Activated naive CD4-positive, alpha-beta T cell treated with anti-CD3 and anti-CD28 coated beads, Interleukin-2, amount 50 U/mL, for 72 hours (primary cell): ENCODE data around the gene RSAD1. TPM values are rescaled to one million over a fixed set of nuclear protein-coding genes. Genes with fewer than 3 reads are reported as not detected.

Experiments used
- ATAC-seq, 2 donors: fragments of 150-1000 bp; cut with Tn5 transposase; 2 replicates each; pipeline ENCODE4 v1.10.0; 2021; ENCODE audit warnings: mild to moderate bottlenecking in 2 of 2, moderate library complexity in 2 of 2
- DNase-seq, 2 donors: peaks; one replicate each; pipeline ENCODE4 v3.0.0; 2021 to 2022; ENCODE audit warnings: low spot score in 2 of 2
- H3K27ac Mint-ChIP-seq, 2 donors: one replicate each; pipeline ENCODE4 v1.8.0; 2022; ENCODE audit warnings: mild to moderate bottlenecking in 2 of 2, mixed read lengths in 2 of 2
- H3K36me3 Mint-ChIP-seq, 2 donors: one replicate each; pipeline ENCODE4 v1.8.0; 2022; ENCODE audit warnings: mixed read lengths in 2 of 2
- H3K9me3 Mint-ChIP-seq, 2 donors: one replicate each; pipeline ENCODE4 v1.8.0; 2022; ENCODE audit warnings: mixed read lengths in 2 of 2
- total RNA-seq, 2 donors: library from RNA; stranded (reverse); gene quantifications; one replicate each; pipeline ENCODE4 v1.2.3, GENCODE V29; 2022

Gene RSAD1
- total RNA-seq, 2 donors from 2014 or later = 24.4 to 51.0 TPM

- peak overlapping the region; percentile 30 to 95 for H3K27ac Mint-ChIP-seq
- no peaks in the 10 kb centered on the region for H3K9me3 Mint-ChIP-seq
- ATAC-seq = peak; percentile 32 to 41
- peak in 1 of 2 donors; percentile 57 for DNase-seq
- H3K36me3 Mint-ChIP-seq = no peaks in the 10 kb centered on the region
Observed at GRCh38 chr17:50479522-50480141, 972 bp downstream of the RSAD1 start.

DNA sequence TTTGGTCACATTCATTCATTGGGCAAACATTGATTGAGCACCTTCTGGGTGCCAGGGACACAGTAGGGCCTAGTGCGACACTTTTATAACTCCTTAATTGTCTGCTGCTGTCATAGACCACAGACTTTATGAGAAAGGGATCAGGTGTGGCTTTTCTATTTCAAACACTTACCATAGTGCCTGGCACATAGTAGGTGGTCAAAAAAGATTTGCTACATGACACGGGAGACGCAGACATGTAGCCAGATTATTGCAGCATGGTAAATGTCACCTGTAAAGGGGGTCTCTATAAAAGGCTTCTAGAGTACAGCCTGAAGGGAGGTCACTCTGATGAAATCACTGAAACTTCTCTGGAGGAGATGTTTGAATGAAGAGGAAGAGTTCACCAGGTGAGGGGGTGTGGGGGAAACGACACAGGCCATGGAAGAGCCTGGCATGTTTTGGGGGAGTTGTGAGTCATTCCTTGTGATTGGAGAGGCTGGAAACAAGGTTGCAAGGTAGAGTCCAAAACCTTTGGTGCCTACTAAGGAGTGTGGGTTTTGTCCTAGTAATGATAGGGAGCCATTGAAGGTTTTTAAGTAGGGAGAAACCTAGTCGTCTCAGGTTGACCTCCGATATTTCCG is 1.6 kb downstream of the RSAD1 start:
- H3K27ac Mint-ChIP-seq = peak overlapping the region in 1 of 2 donors; percentile 95
- H3K9me3 Mint-ChIP-seq = no peaks in the 10 kb centered on the region
- ATAC-seq (no peak), DNase-seq (no peak)
- peaks cover 0 to 2% of the 10 kb centered on the region in 2 donors for H3K36me3 Mint-ChIP-seq

DNA sequence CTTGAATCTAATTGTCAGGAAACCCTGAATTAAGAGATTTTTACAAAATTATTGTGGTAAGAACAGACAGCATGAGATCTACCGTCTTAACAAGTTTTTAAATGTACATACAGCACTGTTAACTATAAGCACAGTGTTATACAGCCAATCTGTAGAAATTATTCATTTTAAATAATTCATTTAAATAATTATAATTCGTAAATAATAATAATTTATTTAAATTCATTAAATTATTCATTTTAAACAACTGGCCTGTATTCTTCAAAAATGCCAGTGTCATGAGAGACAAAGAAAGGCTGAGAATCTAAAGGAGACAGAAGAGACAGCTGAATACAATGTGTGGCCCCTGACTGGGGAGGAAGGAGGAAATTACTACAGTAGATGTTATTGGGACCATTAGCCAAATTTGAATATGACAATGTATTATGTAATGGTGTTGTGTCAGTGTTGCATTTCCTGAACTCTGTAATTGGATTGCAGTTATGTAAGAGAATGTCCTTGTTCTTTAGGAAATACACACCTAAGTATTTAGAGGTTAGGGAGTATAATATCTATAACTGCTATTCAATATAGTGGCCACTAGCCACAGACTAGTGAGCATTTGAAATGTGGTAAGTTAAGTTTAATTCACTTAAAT is 2.3 kb downstream of the RSAD1 start:
- no peak for DNase-seq
- Mint-ChIP-seq H3K27ac (no peak overlapping the region), H3K36me3 (peaks cover 0 to 6% of the 10 kb centered on the region in 2 donors), H3K9me3 (no peaks in the 10 kb centered on the region)
- no peak for ATAC-seq

- DNase-seq (no peak), ATAC-seq (no peak)
- Mint-ChIP-seq H3K36me3 (peaks cover 0 to 6% of the 10 kb centered on the region in 2 donors), H3K27ac (no peak overlapping the region), H3K9me3 (no peaks in the 10 kb centered on the region)
Observed at GRCh38 chr17:50481648-50482047, 3.0 kb downstream of the RSAD1 start.

DNA sequence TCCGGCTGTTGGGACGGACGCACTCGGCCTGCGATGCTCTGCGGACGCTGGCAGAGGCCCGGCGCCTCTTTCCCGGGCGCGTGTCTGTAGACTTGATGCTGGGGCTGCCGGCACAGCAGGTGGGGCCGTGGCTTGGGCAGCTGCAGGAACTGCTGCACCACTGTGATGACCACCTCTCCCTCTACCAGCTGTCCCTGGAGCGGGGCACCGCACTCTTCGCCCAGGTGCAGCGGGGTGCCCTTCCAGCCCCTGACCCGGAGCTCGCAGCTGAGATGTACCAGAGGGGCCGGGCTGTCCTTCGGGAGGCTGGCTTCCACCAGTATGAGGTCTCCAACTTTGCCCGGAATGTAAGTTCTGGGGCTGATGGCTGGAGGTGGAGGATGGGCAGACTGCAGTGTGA is 3.5 kb downstream of the RSAD1 start:
- ATAC-seq (no peak), DNase-seq (no peak)
- Mint-ChIP-seq H3K9me3 (no peaks in the 10 kb centered on the region), H3K27ac (peak overlapping the region in 1 of 2 donors; percentile 55), H3K36me3 (peaks cover 0 to 6% of the 10 kb centered on the region in 2 donors)

- ATAC-seq (peak; percentile 40 to 51), DNase-seq (peak; percentile 82 to 88)
- peaks cover 0 to 6% of the 10 kb centered on the region in 2 donors for H3K36me3 Mint-ChIP-seq
- H3K9me3 Mint-ChIP-seq = no peaks in the 10 kb centered on the region
- H3K27ac Mint-ChIP-seq = peak overlapping the region in 1 of 2 donors; percentile 55
Observed at GRCh38 chr17:50482516-50482915, 3.9 kb downstream of the RSAD1 start.

DNA sequence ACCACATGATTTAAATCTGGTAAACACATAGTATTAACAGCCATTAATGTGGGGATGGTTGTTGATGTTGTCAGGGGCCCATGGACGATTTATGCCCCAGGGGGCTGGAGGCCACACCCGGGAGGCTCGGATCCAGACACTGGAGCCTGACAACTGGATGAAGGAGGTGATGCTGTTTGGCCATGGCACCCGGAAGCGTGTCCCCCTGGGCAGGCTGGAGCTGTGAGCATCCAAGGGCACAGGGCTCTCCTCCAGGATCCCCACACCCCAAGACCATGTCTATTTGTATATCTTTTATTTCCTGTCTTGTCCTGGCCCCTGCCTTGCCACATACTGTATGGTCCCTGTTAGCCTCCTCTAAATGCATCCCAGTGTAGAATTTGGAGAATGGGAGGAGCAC is 4.6 kb downstream of the RSAD1 start:
- DNase-seq (no peak), ATAC-seq (no peak)
- H3K9me3 Mint-ChIP-seq = no peaks in the 10 kb centered on the region
- peaks cover 0 to 6% of the 10 kb centered on the region in 2 donors for H3K36me3 Mint-ChIP-seq
- H3K27ac Mint-ChIP-seq = no peak overlapping the region

DNA sequence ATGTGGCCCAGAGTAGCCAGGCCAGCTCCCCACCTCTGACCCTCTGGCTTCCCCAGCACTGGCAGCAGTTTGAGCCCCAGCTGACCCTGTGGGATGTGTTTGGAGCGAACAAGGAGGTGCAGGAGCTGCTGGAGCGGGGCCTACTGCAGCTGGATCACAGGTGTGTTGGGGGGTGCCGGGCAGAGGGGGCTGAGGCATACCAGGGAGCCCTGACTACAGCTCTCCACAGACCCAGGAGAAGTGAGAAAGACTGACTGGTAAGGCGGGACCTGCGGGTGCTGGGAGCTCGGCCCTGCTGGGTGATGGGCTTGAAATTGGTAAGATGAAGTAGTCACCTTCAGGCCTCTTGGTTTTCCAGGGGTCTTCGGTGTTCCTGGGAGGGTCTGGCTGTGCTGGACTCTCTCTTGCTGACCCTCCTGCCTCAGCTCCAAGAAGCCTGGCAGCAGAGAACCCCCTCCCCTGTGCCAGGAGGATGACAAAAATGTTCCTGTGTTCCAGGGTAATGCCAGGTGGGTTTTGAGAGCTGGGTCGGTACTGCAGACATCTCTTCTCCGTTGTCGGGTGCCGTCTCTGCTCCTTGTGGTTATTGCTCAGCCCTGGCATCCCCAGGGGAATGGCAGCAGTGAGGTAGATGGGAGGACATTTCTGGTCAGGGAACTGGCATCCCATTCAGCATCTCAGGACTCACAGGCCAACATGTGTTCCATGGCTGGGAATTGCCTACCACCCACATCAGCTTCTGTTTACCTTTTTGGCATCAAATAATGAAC is 5.9 kb downstream of the RSAD1 start:
- Mint-ChIP-seq H3K9me3 (no peaks in the 10 kb centered on the region), H3K36me3 (peaks cover 0 to 6% of the 10 kb centered on the region in 2 donors), H3K27ac (peak overlapping the region; percentile 4 to 47)
- ATAC-seq (no peak), DNase-seq (no peak)

- DNase-seq (no peak), ATAC-seq (peak; percentile 58 to 92)
- no peak overlapping the region for H3K27ac Mint-ChIP-seq
- peaks cover 0 to 6% of the 10 kb centered on the region in 2 donors for H3K36me3 Mint-ChIP-seq
- H3K9me3 Mint-ChIP-seq = no peaks in the 10 kb centered on the region
Observed at GRCh38 chr17:50487213-50488096, 8.8 kb downstream of the RSAD1 start.

GRCh38 chr17:50488880-50489279 is 10.2 kb downstream of the RSAD1 start:
- Mint-ChIP-seq H3K27ac (no peak overlapping the region), H3K9me3 (no peaks in the 10 kb centered on the region), H3K36me3 (peaks cover 0 to 6% of the 10 kb centered on the region in 2 donors)
- ATAC-seq (no peak), DNase-seq (no peak)

- ATAC-seq (no peak), DNase-seq (no peak)
- Mint-ChIP-seq H3K27ac (no peak overlapping the region), H3K36me3 (no peaks in the 10 kb centered on the region), H3K9me3 (no peaks in the 10 kb centered on the region)
Observed at GRCh38 chr17:50491505-50491904, 12.8 kb downstream of the RSAD1 start.

DNA sequence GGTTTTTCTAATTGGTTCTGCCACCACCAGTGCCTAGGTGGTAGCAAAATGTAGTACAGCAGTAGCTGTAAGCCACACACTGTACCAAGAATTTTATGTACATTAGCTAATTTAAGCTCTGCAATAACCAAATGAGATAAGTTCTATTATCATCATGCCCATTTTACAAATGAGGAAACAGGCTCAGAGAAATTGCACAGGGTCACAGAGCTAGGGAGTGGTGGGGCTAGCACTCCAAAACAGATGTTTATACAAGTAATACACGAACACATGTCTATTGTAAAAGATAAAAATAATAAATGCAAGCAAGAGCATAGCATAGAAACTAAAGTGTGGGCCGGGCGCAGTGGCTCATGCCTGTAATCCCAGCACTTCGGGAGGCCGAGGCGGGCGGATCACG is 13.6 kb downstream of the RSAD1 start:
- H3K27ac Mint-ChIP-seq = peak overlapping the region in 1 of 2 donors; percentile 47
- no peaks in the 10 kb centered on the region for H3K9me3 Mint-ChIP-seq
- no peak for ATAC-seq
- DNase-seq = no peak
- no peaks in the 10 kb centered on the region for H3K36me3 Mint-ChIP-seq

- no peak overlapping the region for H3K27ac Mint-ChIP-seq
- DNase-seq (no peak), ATAC-seq (no peak)
- no peaks in the 10 kb centered on the region for H3K36me3 Mint-ChIP-seq
- H3K9me3 Mint-ChIP-seq = no peaks in the 10 kb centered on the region
Observed at GRCh38 chr17:50493744-50494143, 15.1 kb downstream of the RSAD1 start.

- Mint-ChIP-seq H3K27ac (no peak overlapping the region), H3K9me3 (no peaks in the 10 kb centered on the region), H3K36me3 (no peaks in the 10 kb centered on the region)
- DNase-seq (no peak), ATAC-seq (no peak)
Observed at GRCh38 chr17:50495217-50495823, 16.7 kb downstream of the RSAD1 start.

DNA sequence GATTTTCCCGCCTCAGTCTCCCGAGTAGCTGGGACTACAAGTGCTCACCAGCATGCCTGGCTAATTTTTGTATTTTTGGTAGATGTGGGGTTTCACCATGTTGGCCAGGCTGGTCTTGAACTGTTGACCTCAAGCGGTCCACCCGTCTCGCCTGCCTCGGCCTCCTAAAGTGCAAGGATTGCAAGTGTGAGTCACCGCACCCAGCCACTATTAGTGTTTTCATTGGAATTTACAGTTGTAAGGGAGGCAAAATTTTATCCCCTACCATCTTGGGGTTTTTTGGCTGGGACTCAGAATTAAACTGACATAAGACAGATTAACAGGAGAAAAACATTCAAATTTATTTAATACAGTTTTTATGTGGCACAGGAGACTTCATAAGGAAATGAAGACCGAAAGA is 17.3 kb downstream of the RSAD1 start:
- ATAC-seq (no peak), DNase-seq (no peak)
- Mint-ChIP-seq H3K36me3 (no peaks in the 10 kb centered on the region), H3K27ac (no peak overlapping the region), H3K9me3 (no peaks in the 10 kb centered on the region)
